ENCODE measurements around the gene TBC1D8. TPM values are rescaled to one million over a fixed set of nuclear protein-coding genes. Genes with fewer than 3 reads are reported as not detected.

The TBC1D8 gene
- total and polyA plus RNA-seq, 9 of the 15 experiments (the other 6 are each of a cell fraction or from before 2014, with no cell fraction given): 0.36 to 1.3 (median 0.82) TPM

DNA sequence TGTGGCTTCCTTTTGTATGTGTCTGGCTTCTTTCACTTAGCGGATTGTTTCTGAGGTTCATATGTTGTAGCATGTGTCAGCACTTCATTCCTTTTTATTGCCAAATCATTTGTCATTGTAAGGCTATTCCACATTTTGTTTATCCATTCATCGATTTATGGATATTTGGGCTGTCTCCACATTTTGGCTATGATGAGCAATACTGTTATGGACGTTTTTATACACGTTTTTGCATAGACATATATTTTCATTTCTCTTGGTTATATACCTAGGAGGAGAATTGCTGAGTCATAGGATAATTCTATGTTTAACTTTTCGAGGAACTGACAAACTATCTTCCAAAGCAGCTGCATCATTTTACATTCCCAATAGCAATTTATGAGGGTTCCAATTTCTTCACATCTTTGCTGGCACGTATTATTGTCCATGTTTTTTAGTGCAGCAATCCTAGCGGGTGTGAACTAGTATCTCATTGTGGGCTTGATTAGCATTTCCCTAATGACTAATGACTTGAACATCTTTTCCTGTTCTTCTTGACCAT, 48.1 kb upstream of the TBC1D8 start (continued):
- TF ChIP-seq, protein P1, sequence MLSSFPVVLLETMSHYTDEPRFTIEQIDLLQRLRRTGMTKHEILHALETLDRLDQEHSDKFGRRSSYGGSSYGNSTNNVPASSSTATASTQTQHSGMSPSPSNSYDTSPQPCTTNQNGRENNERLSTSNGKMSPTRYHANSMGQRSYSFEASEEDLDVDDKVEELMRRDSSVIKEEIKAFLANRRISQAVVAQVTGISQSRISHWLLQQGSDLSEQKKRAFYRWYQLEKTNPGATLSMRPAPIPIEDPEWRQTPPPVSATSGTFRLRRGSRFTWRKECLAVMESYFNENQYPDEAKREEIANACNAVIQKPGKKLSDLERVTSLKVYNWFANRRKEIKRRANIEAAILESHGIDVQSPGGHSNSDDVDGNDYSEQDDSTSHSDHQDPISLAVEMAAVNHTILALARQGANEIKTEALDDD (IDR thresholded peaks at IDR 0.05): no peak
- TF ChIP-seq ZFX (CRISPR knock-in tag; IDR thresholded peaks at IDR 0.05): no peak
- TF ChIP-seq HDAC8 (tag; IDR thresholded peaks at IDR 0.05): no peak
- peak; percentile 92 for TF ChIP-seq NFE2 (IDR thresholded peaks at IDR 0.05; ENCODE audit: low read depth)
- no peak for TF ChIP-seq FOS (IDR thresholded peaks at IDR 0.05; ENCODE audit: extremely low read depth, insufficient read length)
- no peak for TF ChIP-seq BHLHE40 (IDR thresholded peaks at IDR 0.05; ENCODE audit: low read length)
- TF ChIP-seq, protein P2, sequence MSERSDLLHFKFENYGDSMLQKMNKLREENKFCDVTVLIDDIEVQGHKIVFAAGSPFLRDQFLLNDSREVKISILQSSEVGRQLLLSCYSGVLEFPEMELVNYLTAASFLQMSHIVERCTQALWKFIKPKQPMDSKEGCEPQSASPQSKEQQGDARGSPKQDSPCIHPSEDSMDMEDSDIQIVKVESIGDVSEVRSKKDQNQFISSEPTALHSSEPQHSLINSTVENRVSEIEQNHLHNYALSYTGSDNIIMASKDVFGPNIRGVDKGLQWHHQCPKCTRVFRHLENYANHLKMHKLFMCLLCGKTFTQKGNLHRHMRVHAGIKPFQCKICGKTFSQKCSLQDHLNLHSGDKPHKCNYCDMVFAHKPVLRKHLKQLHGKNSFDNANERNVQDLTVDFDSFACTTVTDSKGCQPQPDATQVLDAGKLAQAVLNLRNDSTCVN (CRISPR knock-in tag; IDR thresholded peaks at IDR 0.05): no peak
- peak; percentile 99 for TF ChIP-seq ZNF316 (IDR thresholded peaks at IDR 0.05)
- TF ChIP-seq, protein P3, sequence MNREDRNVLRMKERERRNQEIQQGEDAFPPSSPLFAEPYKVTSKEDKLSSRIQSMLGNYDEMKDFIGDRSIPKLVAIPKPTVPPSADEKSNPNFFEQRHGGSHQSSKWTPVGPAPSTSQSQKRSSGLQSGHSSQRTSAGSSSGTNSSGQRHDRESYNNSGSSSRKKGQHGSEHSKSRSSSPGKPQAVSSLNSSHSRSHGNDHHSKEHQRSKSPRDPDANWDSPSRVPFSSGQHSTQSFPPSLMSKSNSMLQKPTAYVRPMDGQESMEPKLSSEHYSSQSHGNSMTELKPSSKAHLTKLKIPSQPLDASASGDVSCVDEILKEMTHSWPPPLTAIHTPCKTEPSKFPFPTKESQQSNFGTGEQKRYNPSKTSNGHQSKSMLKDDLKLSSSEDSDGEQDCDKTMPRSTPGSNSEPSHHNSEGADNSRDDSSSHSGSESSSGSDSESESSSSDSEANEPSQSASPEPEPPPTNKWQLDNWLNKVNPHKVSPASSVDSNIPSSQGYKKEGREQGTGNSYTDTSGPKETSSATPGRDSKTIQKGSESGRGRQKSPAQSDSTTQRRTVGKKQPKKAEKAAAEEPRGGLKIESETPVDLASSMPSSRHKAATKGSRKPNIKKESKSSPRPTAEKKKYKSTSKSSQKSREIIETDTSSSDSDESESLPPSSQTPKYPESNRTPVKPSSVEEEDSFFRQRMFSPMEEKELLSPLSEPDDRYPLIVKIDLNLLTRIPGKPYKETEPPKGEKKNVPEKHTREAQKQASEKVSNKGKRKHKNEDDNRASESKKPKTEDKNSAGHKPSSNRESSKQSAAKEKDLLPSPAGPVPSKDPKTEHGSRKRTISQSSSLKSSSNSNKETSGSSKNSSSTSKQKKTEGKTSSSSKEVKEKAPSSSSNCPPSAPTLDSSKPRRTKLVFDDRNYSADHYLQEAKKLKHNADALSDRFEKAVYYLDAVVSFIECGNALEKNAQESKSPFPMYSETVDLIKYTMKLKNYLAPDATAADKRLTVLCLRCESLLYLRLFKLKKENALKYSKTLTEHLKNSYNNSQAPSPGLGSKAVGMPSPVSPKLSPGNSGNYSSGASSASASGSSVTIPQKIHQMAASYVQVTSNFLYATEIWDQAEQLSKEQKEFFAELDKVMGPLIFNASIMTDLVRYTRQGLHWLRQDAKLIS (CRISPR knock-in tag; IDR thresholded peaks at IDR 0.05): no peak
- TF ChIP-seq PRMT5 (CRISPR knock-in tag; IDR thresholded peaks at IDR 0.05): no peak
- TF ChIP-seq, protein P4, sequence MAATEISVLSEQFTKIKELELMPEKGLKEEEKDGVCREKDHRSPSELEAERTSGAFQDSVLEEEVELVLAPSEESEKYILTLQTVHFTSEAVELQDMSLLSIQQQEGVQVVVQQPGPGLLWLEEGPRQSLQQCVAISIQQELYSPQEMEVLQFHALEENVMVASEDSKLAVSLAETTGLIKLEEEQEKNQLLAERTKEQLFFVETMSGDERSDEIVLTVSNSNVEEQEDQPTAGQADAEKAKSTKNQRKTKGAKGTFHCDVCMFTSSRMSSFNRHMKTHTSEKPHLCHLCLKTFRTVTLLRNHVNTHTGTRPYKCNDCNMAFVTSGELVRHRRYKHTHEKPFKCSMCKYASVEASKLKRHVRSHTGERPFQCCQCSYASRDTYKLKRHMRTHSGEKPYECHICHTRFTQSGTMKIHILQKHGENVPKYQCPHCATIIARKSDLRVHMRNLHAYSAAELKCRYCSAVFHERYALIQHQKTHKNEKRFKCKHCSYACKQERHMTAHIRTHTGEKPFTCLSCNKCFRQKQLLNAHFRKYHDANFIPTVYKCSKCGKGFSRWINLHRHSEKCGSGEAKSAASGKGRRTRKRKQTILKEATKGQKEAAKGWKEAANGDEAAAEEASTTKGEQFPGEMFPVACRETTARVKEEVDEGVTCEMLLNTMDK (IDR thresholded peaks at IDR 0.05; ENCODE audit: borderline replicate concordance, insufficient read depth, low read depth, low read length, poor library complexity, severe bottlenecking): no peak
- no peak for TF ChIP-seq KLF6 (CRISPR knock-in tag; IDR thresholded peaks at IDR 0.05; ENCODE audit: borderline replicate concordance)
- TF ChIP-seq ZNF75A (CRISPR knock-in tag; IDR thresholded peaks at IDR 0.05): no peak
- TF ChIP-seq, protein P5, sequence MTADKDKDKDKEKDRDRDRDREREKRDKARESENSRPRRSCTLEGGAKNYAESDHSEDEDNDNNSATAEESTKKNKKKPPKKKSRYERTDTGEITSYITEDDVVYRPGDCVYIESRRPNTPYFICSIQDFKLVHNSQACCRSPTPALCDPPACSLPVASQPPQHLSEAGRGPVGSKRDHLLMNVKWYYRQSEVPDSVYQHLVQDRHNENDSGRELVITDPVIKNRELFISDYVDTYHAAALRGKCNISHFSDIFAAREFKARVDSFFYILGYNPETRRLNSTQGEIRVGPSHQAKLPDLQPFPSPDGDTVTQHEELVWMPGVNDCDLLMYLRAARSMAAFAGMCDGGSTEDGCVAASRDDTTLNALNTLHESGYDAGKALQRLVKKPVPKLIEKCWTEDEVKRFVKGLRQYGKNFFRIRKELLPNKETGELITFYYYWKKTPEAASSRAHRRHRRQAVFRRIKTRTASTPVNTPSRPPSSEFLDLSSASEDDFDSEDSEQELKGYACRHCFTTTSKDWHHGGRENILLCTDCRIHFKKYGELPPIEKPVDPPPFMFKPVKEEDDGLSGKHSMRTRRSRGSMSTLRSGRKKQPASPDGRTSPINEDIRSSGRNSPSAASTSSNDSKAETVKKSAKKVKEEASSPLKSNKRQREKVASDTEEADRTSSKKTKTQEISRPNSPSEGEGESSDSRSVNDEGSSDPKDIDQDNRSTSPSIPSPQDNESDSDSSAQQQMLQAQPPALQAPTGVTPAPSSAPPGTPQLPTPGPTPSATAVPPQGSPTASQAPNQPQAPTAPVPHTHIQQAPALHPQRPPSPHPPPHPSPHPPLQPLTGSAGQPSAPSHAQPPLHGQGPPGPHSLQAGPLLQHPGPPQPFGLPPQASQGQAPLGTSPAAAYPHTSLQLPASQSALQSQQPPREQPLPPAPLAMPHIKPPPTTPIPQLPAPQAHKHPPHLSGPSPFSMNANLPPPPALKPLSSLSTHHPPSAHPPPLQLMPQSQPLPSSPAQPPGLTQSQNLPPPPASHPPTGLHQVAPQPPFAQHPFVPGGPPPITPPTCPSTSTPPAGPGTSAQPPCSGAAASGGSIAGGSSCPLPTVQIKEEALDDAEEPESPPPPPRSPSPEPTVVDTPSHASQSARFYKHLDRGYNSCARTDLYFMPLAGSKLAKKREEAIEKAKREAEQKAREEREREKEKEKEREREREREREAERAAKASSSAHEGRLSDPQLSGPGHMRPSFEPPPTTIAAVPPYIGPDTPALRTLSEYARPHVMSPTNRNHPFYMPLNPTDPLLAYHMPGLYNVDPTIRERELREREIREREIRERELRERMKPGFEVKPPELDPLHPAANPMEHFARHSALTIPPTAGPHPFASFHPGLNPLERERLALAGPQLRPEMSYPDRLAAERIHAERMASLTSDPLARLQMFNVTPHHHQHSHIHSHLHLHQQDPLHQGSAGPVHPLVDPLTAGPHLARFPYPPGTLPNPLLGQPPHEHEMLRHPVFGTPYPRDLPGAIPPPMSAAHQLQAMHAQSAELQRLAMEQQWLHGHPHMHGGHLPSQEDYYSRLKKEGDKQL (CRISPR knock-in tag; IDR thresholded peaks at IDR 0.05; ENCODE audit: borderline replicate concordance): no peak

Measured in K562 (cell line).